ENCODE results near the gene APBB1IP. TPM values are rescaled to one million over a fixed set of nuclear protein-coding genes. Genes with fewer than 3 reads are reported as not detected.

The APBB1IP gene
- total and polyA plus RNA-seq, 9 of the 15 experiments (the other 6 are each of a cell fraction or from before 2014, with no cell fraction given) = 0.03 to 0.11 (median 0.06) TPM; not detected in 4

- in situ Hi-C loops (cut with MboI) = no loop called here
- no peak overlapping the region for H3K9ac ChIP-seq (ENCODE audit: insufficient read depth in 1 of 2, low read depth in 2 of 2, low read length in 2 of 2)
- BruUV-seq (replicated peaks) = no TSS peak
- no peaks in the 10 kb centered on the region for H4K20me1 ChIP-seq (replicated peaks; ENCODE audit: control insufficient read depth, insufficient read depth, low read length)
- intact Hi-C loops (cut with micrococcal nuclease) = no loop called here
- CTCF ChIA-PET (ENCODE audit: low intra/inter-chr PET ratio) = no interaction called here
- H3K4me1 ChIP-seq (replicated peaks in 1 of 2; ENCODE audit: control insufficient read depth in 2 of 2, insufficient read depth in 2 of 2, low read length in 2 of 2) = no peaks in the 10 kb centered on the region
- no peak overlapping the region for H3K27ac ChIP-seq (ENCODE audit: extremely low read depth, low read depth, low read length)
- POLR2A ChIA-PET = no interaction called here
- ATAC-seq = no peak
- no peak overlapping the region for H2AFZ ChIP-seq (ENCODE audit: low read depth, low read length)
- no peak for FAIRE-seq
- H3K79me2 ChIP-seq (ENCODE audit: control insufficient read depth, insufficient read depth, low read length) = no peaks in the 10 kb centered on the region
- H3K9me1 ChIP-seq (ENCODE audit: control insufficient read depth, insufficient read depth, low read length) = no peaks in the 10 kb centered on the region
- no peak overlapping the region for H3K4me3 ChIP-seq
- DNase-seq (ENCODE audit: extremely low read depth in 1 of 4, low spot score in 3 of 4) = no peak
- peaks cover 3 to 4% of the 10 kb centered on the region in 2 experiments; a peak in 1 of 5 replicates for H3K27me3 ChIP-seq (ENCODE audit: control insufficient read depth in 2 of 2, insufficient read depth in 2 of 2, low read length in 2 of 2)
- 7% methylated on average over 2 of the region's 2 CpGs for WGBS (ENCODE audit: insufficient coverage, low coverage, missing lambda C conversion rate)
- TF ChIP-seq DDX20 (tag; IDR thresholded peaks at IDR 0.05; ENCODE audit: low read depth) (no peak), MCM5 (IDR thresholded peaks at IDR 0.05; ENCODE audit: low read depth) (no peak), NCOA2 (IDR thresholded peaks at IDR 0.05; ENCODE audit: partially characterized antibody in 2 of 2) (no peak)
- H3K4me2 ChIP-seq (ENCODE audit: insufficient read depth, low read length) = no peak overlapping the region
- H3K36me3 ChIP-seq (ENCODE audit: control insufficient read depth, insufficient read depth, low read length) = no peaks in the 10 kb centered on the region
- H3K9me3 ChIP-seq (replicated peaks; ENCODE audit: control insufficient read depth, insufficient read depth, low read depth, low read length) = no peaks in the 10 kb centered on the region
These were observed 45.4 kb downstream of the APBB1IP start for GRCh38 chr10:26483554-26483953.

- no peak for ATAC-seq
- no peak for FAIRE-seq
- Histone ChIP-seq H3K9me3 (replicated peaks; ENCODE audit: control insufficient read depth, insufficient read depth, low read depth, low read length) (no peaks in the 10 kb centered on the region), H3K79me2 (ENCODE audit: control insufficient read depth, insufficient read depth, low read length) (no peaks in the 10 kb centered on the region), H3K4me2 (ENCODE audit: insufficient read depth, low read length) (no peak overlapping the region), H3K27ac (ENCODE audit: extremely low read depth, low read depth, low read length) (no peak overlapping the region), H4K20me1 (replicated peaks; ENCODE audit: control insufficient read depth, insufficient read depth, low read length) (no peaks in the 10 kb centered on the region), H3K27me3 (ENCODE audit: control insufficient read depth in 2 of 2, insufficient read depth in 2 of 2, low read length in 2 of 2) (0 out of 5 replicates have a peak, but pooled peaks cover 0 to 3% of the 10 kb centered on the region in 2 experiments), H3K4me1 (replicated peaks in 1 of 2; ENCODE audit: control insufficient read depth in 2 of 2, insufficient read depth in 2 of 2, low read length in 2 of 2) (no peaks in the 10 kb centered on the region), H2AFZ (ENCODE audit: low read depth, low read length) (no peak overlapping the region), H3K9ac (ENCODE audit: insufficient read depth in 1 of 2, low read depth in 2 of 2, low read length in 2 of 2) (no peak overlapping the region), H3K4me3 (no peak overlapping the region), H3K9me1 (ENCODE audit: control insufficient read depth, insufficient read depth, low read length) (no peaks in the 10 kb centered on the region), H3K36me3 (ENCODE audit: control insufficient read depth, insufficient read depth, low read length) (no peaks in the 10 kb centered on the region)
- CTCF ChIA-PET (ENCODE audit: low intra/inter-chr PET ratio) = no interaction called here
- in situ Hi-C loops (cut with MboI) (no loop called here), intact Hi-C loops (cut with micrococcal nuclease) (no loop called here)
- no peak for TF ChIP-seq STAG1 (CRISPR knock-in tag; IDR thresholded peaks at IDR 0.05; ENCODE audit: borderline replicate concordance)
- no peak for TF ChIP-seq ZNF165 (CRISPR knock-in tag; IDR thresholded peaks at IDR 0.05; ENCODE audit: borderline replicate concordance)
- TF ChIP-seq CHD2 (IDR thresholded peaks at IDR 0.05; ENCODE audit: low read depth, low read length) = no peak
- no peak for TF ChIP-seq RBM15 (IDR thresholded peaks at IDR 0.05; ENCODE audit: insufficient read depth, low read length)
- no peak for DNase-seq (ENCODE audit: extremely low read depth in 1 of 4, low spot score in 3 of 4)
- POLR2A ChIA-PET = no interaction called here
- WGBS (ENCODE audit: insufficient coverage, low coverage, missing lambda C conversion rate) = 0% methylated on average over 5 of the region's 5 CpGs
- no TSS peak for BruUV-seq (replicated peaks)
These were observed 47.2 kb downstream of the APBB1IP start for GRCh38 chr10:26485150-26485941.

All from K562 (cell line).